ENCODE results near the gene PLPPR5.

GRCh38 chr1:98854137-98854536, 150.5 kb downstream of the PLPPR5 start:
- TF ChIP-seq, protein P1, sequence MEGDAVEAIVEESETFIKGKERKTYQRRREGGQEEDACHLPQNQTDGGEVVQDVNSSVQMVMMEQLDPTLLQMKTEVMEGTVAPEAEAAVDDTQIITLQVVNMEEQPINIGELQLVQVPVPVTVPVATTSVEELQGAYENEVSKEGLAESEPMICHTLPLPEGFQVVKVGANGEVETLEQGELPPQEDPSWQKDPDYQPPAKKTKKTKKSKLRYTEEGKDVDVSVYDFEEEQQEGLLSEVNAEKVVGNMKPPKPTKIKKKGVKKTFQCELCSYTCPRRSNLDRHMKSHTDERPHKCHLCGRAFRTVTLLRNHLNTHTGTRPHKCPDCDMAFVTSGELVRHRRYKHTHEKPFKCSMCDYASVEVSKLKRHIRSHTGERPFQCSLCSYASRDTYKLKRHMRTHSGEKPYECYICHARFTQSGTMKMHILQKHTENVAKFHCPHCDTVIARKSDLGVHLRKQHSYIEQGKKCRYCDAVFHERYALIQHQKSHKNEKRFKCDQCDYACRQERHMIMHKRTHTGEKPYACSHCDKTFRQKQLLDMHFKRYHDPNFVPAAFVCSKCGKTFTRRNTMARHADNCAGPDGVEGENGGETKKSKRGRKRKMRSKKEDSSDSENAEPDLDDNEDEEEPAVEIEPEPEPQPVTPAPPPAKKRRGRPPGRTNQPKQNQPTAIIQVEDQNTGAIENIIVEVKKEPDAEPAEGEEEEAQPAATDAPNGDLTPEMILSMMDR (IDR thresholded peaks at IDR 0.05; ENCODE audit: low read length): no peak
- TF ChIP-seq EZH2 (optimal IDR thresholded peaks at IDR 0.05; ENCODE audit: low read depth, low read length) (no peak), EZH2phosphoT487 (IDR thresholded peaks at IDR 0.05; ENCODE audit: low read length) (no peak)
